ENCODE data around the gene SLC35A4.
A peak's percentile ranks its signal among the peaks of the same experiment; 100 is the strongest.

Gene SLC35A4, protein sequence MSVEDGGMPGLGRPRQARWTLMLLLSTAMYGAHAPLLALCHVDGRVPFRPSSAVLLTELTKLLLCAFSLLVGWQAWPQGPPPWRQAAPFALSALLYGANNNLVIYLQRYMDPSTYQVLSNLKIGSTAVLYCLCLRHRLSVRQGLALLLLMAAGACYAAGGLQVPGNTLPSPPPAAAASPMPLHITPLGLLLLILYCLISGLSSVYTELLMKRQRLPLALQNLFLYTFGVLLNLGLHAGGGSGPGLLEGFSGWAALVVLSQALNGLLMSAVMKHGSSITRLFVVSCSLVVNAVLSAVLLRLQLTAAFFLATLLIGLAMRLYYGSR

DNA sequence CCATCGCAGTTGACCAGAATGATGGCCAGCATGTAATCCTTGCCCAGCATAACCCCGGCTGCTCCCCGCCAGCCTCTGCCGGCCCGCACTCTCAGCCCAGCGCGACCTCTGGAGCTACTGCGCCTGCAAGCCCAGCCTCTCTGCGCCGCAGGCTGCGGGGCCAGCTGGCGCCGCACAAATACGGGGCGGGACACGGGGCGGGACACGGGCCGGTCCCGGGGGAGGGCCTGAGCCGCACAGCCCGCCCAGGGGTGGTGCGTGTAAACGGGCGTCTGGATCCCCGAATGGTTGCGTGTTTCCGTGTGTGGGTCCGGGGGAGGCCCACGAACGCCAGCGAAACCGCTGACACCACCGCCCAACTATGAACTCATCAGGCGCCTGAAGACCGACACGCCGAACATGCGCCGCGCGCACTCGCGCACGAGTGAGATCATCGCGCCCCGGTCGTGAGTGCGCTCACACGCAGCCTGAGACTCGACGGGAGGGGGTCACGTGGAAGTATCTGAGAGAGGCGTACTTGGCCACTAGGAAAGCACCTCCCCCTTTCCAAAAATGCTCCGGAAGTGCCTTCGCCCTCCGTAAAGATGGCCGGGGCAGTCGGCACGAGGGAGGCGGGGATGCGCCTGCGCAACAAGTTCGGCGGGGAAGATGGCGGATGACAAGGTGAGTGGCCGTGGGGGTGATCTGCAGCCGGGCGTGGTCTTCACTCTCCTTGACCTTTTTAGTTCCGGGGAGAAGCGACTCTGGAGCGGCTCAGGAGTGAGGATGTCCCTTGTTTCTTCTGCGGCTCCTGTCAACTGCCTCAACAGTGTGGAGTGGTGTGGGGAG, at the start of gene SLC35A4, which contains the start of gene APBB3:
TSS of gene SLC35A4 (plus strand) at position 633 of the 828 bp plus-strand sequence. CDS start 2,342 bp downstream, outside the sequence.
TSS of gene APBB3 (minus strand) at position 403 of the 828 bp plus-strand sequence. CDS start at position 50, 353 bp downstream.
- peak; percentile 99 for DNase-seq (ENCODE audit: low read depth, low spot score)

DNA sequence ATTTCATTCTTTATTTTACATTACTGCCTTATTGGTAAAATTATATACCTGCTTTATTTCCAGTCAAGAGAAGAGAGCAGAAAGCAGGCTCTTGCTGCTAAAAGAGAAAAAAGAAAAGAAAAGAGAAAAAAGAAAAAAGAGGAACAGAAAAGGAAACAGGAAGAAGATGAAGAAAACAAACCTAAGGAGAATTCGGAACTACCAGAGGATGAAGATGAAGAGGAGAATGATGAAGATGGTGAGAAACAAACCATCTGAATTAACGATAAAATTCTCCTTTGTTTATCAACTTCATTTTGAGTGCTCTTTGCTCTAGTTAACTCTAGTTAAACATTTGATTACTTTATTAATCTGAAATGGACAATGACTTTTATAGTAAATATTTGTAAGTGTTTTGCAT, 40.6 kb upstream of the SLC35A4 start:
- DNase-seq (ENCODE audit: low read depth, low spot score), result no peak

DNA sequence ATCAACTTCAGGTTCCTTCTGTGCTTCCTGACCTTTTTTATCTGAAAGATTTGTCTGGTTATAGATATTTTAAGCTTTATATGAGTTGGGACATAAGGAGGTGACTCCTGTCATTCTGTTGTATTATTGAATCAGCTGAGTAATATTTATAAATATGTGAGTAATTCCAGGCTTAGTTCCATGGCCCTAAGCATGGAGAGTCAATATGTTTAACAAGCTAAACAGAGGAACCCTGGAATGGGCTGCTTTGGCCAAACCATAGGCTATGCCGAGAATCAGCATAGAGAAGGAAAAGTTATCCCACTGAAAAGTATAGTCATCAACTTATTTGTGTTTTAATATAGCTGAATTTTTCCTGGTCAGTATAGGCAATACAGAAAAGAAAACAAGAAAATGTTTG, 24.4 kb upstream of the SLC35A4 start:
- DNase-seq (ENCODE audit: low read depth, low spot score), result no peak

DNA sequence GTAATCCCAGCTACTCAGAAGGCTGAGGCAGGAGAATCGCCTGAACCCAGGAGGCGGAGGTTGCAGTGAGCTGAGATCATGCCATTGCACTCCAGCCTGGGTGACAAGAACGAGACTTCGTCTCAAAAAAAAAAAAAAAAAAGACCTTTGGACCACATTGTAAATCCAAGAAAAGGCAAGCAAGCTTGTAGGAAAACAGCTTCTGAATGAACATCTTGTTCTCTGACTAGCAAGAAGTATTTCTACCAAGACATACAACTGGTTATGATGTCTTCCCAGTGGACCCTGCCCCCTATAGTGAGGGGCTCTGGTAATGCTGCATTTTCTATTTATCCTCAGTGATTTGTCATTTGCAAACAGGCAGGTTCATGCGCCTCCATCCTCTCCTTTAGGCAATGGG, 21.7 kb upstream of the SLC35A4 start:
- DNase-seq (ENCODE audit: low read depth, low spot score), result no peak

DNA sequence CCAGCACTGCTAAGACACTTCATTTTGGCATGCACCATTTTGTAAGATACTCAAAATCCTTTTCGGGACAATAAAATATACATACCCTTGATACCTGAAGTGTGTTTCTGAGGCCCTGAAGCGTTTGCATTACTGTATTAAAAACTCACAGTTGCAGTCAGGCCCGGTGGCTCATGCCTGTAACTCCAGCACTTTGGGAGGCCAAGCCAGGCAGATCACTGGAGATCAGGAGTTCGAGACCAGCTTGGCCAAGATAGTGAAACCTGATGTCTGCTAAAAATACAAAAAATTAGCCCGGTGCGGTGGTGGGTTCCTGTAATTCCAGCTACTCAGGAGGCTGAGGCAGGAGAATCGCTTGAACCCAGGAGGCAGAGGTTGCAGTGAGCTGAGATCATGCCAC, 19.6 kb upstream of the SLC35A4 start:
- DNase-seq (ENCODE audit: low read depth, low spot score), result no peak

DNA sequence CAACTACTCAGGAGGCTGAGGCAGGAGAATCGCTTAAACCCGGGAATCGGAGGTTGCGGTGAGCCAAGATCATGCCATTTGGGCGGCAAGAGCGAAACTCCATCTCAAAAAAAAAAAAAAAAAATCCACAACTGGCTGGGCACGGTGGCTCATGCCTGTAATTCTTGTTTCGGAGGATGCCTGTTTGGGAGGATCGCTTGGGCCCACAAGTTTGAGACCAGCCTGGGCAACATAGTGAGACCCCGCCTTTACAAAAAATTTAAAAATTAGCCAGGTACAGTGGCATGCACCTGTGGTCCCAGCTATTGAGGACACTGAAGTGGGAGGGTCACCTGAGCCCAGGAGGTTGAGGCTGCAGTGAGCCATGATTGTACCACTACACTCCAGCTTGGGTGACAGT, 19.0 kb upstream of the SLC35A4 start:
- no peak for DNase-seq (ENCODE audit: low read depth, low spot score)

DNA sequence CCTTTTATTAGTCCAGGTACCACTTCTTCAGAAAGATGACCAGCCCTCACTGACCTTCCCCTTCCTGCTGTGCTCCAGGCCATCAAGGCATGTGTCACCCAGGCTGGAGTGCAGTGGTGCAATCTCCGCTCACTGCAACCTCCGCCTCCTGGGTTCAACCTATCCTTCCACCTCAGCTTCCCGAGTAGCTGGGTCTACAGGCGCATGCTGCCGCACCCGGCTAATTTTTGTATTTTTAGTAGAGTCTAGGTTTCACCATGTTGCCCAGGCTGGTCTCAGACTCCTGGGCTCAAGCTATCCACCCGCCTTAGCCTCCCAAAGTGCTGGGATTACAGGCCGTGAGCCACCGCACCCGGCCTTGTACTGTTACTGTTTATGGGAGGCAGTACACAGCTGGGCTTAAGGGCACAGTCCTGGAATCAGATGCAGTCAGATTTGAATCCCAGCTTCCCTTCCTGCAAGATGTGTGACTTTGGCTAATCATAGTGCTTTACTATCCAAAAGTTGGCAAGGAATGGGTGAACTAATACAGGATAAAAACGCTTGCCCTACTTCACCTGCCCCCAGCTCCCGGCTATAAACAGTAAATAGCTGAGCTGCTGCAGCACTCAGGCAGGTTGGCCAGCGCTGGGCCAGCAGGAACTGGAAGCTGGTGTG, 17.6 kb upstream of the SLC35A4 start:
- no peak for DNase-seq (ENCODE audit: low read depth, low spot score)

DNA sequence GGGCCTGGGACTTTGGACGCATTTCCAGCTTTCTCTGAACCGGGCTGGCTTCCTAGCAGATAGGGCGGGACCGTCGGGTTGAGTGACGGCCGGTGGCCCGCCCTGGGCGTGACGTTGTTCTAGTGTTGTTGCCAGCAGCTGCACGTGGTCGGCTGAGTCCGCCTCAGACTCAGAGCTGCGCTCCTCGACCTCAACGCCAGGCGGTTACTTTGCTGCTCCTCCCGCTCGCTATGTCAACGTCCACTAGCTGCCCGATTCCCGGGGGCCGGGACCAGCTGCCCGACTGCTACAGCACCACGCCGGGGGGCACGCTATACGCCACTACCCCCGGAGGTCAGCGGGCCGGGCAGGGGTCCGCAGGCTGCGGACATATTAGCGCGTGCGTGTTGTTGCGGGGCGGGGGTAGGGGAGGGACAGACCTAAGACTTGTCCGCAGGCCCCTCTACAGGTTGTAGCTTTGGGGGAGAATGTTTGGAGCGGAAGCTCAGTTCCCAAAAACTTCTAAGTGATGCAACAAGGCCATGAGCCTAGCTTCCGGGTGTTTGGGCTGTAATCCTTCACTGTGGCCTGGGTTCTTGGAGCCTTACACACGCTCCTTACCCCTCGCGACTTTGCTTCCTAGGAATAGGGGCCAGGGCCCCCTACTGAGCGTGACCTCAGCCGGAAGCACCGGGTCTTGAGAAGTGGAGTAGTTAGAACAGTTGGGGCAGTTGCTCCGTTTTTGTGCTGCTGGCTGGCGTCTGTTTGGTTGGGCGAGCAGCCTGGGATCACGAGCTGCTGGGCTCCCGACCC, 16.9 kb upstream of the SLC35A4 start, which contains the start of gene EIF4EBP3:
TSS of gene EIF4EBP3 (plus strand) at position 155 of the 792 bp plus-strand sequence. CDS start at position 231, 76 bp downstream.
- DNase-seq (ENCODE audit: low read depth, low spot score), result peak; percentile 87

DNA sequence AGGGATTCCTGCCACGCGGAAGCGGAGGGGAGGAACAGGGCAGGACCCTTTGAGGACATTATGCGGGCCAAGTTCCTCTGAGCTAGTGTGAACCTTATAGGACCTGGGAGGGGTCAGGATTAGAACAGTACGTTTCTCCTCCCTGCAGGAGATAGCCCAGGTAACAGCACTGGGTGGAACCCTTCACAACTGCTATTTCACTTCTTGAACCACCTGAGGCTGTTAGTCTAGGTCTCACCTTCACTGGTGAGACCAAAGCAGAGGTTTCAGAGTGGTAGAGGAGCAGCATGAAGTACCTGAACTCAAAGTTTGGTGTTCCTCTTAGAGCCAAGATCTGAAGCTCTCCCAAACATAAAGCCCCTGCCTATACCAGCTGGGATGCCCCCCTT, 16.3 kb upstream of the SLC35A4 start:
- DNase-seq (ENCODE audit: low read depth, low spot score), result no peak

DNA sequence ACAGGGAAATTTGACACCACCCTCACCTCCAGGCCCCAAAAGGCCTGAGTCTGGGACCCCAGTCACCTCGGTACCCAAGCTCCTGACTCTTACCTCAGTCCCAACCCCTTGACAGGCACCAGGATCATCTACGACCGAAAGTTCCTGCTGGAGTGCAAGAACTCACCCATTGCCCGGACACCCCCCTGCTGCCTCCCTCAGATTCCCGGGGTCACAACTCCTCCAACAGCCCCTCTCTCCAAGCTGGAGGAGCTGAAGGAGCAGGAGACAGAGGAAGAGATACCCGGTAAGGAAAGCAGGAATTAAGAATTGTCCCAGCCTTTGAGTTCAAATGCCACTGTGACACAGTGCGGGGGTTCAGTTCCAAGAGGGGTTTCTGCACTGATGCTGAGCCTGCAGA, 15.8 kb upstream of the SLC35A4 start:
- DNase-seq (ENCODE audit: low read depth, low spot score), result no peak

DNA sequence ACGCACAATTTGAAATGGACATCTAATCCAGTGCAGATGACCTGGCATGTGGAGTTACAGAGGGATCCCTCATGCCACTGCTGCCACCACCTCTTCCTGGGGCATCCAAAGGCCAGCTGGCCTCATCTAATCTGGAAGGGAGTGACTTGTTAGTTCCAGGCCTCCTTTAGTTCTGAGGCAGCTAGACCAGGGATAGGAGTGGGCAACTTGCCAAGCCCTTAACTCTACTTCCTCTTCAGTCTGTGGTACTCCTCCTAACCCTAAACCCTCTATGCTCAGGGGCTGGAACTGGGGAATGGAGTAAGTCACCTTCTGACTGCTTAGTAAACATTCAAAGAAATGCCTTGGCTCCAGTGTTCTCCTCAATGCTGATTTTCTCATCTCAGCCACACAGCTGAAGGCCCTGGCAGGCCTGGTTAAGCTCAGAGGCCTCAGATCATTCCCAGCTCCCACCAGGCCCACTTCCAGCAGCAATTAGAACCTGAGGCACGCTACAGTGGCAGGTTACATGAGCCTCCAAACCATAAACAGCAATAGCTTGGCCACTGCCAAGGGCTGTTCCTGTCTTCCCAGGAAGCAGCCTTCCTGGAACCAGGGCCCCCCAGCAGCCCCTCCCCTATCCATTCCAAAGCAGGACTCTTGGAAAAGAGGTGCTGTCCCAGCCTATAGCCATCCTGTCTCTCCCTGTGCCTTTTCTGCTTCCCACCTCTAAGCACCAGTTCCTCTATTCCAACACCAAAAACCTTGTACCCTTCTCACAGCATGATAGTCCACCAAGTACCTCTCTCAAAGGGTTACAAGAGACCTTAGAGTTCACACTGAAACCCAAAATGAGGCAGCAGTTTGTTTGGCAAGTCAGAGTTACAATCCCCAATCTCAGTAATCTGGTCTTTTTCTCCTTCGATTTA, 15.1 kb upstream of the SLC35A4 start:
- DNase-seq (ENCODE audit: low read depth, low spot score), result no peak

DNA sequence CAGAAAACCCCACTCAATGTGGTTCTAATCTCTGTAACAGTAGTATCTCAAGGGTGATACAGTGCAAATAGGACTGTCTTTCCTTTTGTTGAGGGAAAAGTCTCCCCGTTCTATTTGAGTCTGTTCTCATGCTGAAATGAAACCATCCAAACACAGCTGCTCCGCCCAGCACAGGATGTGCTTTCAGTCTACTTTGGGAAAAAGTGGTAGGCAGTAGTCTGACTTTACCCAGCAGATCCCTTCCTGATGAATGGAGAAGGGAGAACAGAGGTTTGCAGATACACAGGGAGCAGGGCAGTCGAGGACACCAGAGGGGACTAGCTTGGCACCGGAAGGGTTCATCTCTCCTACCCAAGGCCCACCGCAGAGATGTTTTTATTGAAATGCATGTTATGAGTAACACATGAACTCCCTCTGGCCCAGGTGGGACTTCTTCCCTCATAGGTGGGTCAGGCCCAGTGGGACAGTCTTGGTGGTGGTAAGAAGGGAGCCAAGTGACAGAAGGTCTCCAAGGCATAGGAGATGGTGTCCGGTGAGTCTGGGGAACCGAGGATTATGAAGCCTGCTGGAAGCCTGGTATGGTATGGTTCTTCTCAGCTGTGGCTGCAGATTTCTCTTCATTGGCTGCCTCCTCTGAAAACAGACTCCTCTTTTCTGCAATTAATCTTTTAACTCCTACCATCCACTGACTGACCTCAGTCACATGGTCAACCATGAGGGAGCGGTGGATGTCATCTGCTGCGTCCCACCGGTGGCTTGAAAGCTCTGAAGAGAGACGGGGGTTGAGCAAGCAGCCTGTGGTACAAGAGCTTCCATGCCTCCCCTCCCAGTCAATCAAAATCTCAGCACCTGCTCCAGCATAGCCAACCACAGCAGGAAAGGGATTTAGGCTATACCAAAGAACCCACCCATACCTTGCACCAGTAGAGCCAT, 14.2 kb upstream of the SLC35A4 start:
- DNase-seq (ENCODE audit: low read depth, low spot score), result no peak

DNA sequence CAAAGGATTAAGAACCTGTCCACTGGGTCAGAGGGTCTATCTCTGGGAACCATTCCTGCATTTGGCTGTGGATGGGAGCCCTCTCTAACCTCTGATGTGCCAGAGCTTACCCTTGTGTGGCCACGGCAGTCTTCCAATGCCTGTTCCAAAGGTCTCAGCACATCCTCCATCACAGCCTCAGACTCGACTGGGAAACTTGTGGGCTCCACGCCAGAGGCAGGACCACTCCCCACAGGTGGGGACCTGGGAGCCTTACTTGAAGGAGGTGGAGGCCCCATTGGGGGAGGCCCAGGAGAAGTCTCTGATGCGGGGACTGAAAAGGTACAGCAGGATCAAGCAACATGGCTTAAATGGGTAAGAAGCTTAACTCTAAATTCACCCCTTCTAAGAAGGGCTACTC, 12.8 kb upstream of the SLC35A4 start:
- no peak for DNase-seq (ENCODE audit: low read depth, low spot score)

DNA sequence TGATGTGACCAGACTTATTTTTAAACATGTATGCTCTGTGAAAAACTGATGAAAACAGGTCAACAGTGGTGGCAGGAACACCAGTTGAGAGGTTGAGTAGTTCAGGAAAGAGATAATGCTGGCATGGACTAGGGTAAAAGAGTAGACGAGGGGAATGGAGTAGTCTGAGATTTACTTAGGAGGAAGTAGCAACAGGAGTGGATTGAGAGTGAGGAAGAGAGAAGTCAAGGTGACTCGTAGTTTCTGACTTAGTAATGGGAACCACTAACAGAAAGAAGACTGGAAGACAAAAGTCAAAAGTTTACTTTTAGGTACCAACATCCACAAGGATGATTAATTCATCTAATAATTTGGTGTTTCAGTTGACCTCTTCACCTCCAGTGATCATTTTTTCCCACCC, 11.0 kb upstream of the SLC35A4 start:
- no peak for DNase-seq (ENCODE audit: low read depth, low spot score)

DNA sequence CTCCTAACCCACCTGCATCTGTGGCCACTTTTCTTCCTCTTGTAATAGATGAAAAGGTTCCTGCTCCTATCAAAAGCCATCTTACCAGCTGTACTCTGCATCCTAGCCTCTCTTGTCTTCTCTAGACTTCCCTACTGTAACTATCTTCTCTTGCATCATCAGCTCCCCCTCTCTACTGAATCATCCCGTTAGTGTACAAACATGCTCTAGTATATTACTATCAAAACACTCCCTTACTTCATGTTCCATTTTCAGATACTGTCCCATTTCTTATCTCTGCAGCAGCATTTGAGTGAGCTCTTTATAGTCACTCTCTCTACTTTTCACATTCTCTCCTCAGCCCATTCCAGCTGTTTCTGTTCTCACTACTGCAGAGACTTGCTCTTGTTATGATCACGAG, 10.2 kb upstream of the SLC35A4 start:
- no peak for DNase-seq (ENCODE audit: low read depth, low spot score)

DNA sequence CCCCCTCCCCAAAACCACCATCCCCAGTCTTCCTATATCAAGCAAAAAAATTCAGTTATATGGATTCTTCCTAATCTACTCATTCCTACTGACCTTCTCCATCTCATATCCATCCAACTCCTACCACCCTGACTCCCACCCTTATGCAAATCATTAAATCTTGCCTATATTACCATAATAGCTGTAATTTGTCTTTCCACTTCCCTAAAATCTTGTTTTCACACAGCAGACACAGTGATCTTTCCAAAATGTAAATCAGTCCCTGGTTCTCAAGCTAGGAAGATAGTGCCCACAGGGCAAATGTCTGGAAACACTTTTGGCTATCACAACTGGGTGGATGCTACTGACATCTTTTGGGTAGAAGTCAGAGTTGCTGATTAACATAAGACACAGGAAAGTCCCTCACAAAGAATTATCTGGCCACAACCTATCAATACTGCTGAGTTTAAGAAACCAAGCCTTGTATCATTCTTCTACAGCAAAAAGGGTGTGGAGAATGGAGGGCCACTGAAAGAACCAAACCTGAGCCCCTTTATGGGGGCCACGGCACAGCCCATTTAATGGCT, 8.8 kb upstream of the SLC35A4 start:
- DNase-seq (ENCODE audit: low read depth, low spot score), result no peak

DNA sequence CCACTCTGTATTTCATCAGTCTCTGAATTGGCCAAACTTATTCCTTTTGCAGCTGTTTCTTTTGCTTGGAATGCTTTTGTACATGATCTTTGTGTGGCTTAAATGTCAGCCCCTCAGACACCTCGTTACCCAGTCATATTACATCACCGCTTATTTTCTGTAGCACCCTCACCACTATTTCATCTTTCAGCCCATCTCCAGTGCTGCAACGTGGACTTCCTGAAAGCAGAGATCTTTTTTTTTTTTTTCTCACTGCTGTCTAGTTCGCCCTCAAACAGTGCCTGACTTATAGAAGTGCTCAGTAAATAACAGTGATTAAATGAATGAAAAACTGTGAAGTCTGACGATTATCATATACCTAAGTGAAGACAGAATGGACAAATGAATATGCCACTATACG, 8.2 kb upstream of the SLC35A4 start:
- DNase-seq (ENCODE audit: low read depth, low spot score), result no peak

DNA sequence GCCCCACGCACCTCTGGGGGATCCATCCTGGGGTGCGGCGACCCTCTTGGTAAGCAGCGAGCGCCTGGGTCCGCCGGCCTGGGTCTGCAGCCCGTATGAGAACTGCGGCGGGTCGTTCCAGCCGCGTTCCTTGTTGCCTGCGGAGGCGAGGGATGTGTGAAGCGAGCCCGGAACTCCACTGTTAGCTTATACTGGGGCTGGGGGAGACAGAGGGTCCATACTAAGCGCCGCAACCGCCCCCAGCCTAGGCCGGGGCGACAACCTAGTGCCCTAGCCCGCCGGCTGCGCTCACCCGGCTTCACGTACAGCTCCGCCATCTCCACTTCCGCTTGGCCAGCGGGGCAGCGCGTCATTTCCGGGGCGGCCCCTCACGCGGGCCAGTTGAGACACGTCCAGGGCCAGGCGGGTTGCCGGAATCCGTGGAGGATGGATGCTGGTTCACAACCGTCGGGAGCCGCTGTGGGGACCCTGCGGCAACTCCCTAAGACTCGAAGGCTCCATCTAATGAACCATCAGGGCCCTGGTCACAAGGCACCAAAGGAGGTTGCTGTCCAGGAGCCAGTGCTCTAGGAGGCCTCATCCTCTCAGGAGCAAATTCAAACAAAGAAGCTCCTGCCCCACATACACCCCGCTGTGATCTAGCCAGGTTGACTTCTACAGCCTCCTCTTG, 7.4 kb upstream of the SLC35A4 start, which contains the start of gene SRA1:
TSS of gene SRA1 (minus strand) at position 338 of the 670 bp plus-strand sequence. CDS start at position 317, 21 bp downstream.
- peak; percentile 77 for DNase-seq (ENCODE audit: low read depth, low spot score)

Data from smooth muscle cell of the brain vasculature (primary cell).